GM19099 (cell line): Measurements from ENCODE around the gene TOMM34.

Experiments
- POLR2A ChIP-seq: IDR thresholded peaks from 3 replicates; pipeline ENCODE4 v1.6.1; 2011; ENCODE audit warnings: low read depth; ENCODE audit not compliant: insufficient read length; ENCODE audit errors: extremely low read depth

The TOMM34 gene, protein sequence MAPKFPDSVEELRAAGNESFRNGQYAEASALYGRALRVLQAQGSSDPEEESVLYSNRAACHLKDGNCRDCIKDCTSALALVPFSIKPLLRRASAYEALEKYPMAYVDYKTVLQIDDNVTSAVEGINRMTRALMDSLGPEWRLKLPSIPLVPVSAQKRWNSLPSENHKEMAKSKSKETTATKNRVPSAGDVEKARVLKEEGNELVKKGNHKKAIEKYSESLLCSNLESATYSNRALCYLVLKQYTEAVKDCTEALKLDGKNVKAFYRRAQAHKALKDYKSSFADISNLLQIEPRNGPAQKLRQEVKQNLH

GRCh38 chr20:44960103-44960852, at the start of gene TOMM34:
Gene TOMM34 (minus strand): TSS chr20:44960397. CDS start chr20:44960333, 64 bp downstream.
- TF ChIP-seq POLR2A = peak; percentile 75

- no peak for TF ChIP-seq POLR2A
Measured at GRCh38 chr20:45008521-45009049, 48.4 kb upstream of the TOMM34 start.

DNA sequence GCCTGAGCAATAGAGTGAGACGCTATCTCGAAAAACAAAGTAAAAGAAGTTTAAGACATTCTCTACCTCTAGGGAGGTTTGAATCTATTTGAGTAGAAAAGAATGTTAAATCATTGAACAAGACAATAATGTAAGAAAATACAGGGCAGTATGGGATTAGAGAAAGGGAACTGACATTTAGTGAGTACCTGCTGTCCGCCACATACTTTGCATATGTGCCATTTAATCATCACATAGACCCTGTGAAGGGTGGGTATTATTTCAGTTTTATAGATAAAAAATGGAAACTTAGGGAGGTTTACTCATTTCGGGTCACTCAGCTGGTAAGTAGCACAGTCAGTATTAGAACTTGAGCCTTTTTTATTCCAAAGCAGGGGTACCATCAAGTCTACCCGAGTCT, 37.5 kb upstream of the TOMM34 start:
- TF ChIP-seq POLR2A = no peak

DNA sequence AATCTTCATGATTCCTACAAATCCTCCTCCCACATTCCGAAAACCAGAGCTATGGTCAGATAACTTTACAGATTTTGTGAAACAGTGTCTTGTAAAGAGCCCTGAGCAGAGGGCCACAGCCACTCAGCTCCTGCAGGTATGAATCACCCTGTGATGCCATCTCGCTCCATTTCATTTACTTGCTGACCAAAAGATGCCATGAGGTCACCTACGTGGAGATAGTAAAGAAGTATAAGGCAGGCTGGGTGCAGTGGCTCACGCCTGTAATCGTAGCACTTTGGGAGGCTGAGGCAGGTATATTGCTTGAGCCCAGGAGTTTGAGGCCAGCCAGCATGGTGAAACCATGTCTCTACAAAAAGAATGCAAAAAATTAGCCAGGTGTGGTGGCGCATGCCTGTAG, 37.0 kb upstream of the TOMM34 start:
- no peak for TF ChIP-seq POLR2A

DNA sequence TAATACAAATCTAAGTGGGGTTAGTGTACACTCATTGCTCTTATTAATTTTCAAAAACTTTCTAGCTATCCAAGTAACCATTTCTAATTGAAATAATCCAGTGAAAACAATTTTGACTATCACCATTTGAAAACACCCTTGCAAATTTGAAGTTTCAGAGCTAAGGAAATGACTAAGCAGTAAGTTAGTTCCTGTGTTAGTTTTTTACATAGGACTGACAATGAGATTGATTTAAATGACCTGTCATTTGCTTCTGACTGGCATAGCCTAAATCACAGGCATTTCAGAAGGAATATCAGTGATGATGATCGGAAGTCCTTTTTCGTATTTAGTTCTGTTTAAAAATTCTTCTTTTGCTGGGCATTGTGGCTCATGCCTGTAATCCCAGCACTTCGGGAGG, 33.1 kb upstream of the TOMM34 start:
- no peak for TF ChIP-seq POLR2A

GRCh38 chr20:44990957-44991356, 30.8 kb upstream of the TOMM34 start:
- no peak for TF ChIP-seq POLR2A

DNA sequence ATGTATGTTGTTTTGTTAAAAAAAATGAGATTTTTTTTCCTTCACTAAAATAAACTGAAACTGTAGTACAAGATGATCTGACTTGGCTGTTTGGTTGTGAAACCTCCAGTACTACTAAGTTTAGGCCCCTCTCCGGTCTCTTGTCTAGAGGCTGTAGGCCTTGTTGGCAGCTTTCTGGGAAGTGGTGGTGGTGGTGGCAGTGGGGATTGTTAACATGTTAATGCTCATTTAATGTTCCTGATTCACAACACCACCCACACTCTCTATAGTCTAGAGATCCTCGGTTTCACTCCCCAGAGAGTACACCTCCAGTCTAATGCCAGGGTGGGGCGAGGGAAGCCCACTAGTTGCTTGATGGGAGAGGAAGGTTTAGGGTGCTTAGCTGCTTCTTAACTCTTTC, 30.2 kb upstream of the TOMM34 start:
- no peak for TF ChIP-seq POLR2A

GRCh38 chr20:44988631-44989171, 28.5 kb upstream of the TOMM34 start:
- no peak for TF ChIP-seq POLR2A

DNA sequence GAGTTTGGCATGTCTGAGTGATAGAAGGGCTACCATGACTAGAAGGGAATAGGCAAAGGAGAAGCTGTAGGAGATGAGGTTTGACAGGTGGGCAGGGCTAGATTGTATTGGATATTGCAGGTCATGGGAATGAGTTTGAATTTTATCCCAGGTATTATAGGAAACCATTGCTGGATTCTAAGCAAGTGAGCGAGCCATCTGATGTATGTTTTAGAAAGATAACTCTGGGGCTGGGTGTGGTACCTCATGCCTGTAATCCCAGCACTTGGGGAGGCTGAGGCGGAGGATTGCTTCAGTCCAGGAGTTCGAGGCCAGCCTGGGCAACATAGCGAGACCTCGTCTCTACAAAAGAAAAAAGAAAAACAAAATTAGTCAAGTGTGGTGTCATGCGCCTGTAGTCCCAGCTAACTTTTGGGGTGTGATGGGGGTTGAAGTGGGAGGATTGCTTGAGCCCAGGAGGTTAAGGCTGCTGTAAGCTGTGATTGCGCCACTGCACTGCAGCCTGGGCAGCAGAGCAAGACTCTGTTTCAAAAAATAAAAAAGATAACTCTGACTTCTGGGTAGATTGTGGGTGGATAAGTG, 23.0 kb upstream of the TOMM34 start:
- no peak for TF ChIP-seq POLR2A

GRCh38 chr20:44981736-44982406, 21.7 kb upstream of the TOMM34 start:
- TF ChIP-seq POLR2A = no peak

- TF ChIP-seq POLR2A = no peak
Measured at GRCh38 chr20:44979090-44979621, 19.0 kb upstream of the TOMM34 start.

DNA sequence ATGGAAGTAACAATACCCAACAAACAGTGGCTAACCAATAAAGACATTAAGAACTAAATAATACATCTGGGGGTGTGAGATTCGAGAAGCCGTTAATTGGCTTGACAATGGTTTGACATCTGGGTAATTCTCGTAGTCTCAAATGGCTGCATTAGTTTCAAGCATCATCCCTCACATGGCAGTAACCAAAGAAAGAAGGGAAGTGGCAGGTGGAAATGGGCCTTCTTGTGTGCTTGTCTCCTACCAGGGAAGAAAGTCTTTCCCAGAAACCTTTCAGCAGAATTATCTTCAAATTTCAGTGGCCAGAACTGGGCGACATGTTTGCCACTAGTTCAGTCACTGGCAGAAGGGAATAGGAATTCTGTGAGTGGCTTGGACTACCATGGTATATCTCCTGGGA, 16.5 kb upstream of the TOMM34 start:
- TF ChIP-seq POLR2A = no peak

DNA sequence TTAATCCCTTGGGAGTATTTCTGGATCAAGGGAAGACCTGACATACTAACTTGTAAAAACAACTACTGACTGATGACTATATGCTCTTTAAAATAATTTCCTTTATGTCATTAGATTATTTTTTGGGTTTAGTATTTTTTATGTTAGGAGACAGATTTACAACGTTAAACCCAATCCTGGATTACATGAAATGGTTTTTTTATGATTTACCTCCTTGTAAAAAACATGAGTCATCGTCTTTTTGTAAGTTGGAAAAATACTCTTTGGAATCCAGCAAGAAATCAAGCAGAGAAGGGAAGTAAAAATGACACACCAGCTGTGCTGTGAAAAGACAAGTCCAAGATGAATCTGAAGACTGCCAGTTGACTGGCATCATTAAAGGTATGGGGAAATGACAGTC, 12.9 kb upstream of the TOMM34 start:
- TF ChIP-seq POLR2A = no peak

GRCh38 chr20:44970243-44970757, 10.1 kb upstream of the TOMM34 start:
- TF ChIP-seq POLR2A = no peak
